ENCODE measurements around the gene KCNMB2.

KCNMB2 gene

GRCh38 chr3:178583963-178584575, 47.8 kb downstream of the KCNMB2 start:
- no peak for DNase-seq

GRCh38 chr3:178584722-178585380, 48.6 kb downstream of the KCNMB2 start:
- no peak for DNase-seq

- DNase-seq, result no peak
These were observed 49.2 kb downstream of the KCNMB2 start for GRCh38 chr3:178585454-178585853.

- no peak for DNase-seq
These were observed 49.8 kb downstream of the KCNMB2 start for GRCh38 chr3:178586076-178586475.

GRCh38 chr3:178588628-178589027, 52.4 kb downstream of the KCNMB2 start:
- no peak for DNase-seq

- DNase-seq, result no peak
These were observed 57.5 kb downstream of the KCNMB2 start for GRCh38 chr3:178593786-178594185.

- DNase-seq, result no peak
These were observed 61.1 kb downstream of the KCNMB2 start for GRCh38 chr3:178597371-178597770.

- no peak for DNase-seq
These were observed 66.6 kb downstream of the KCNMB2 start for GRCh38 chr3:178602856-178603255.

GRCh38 chr3:178603735-178604134, 67.5 kb downstream of the KCNMB2 start:
- no peak for DNase-seq

GRCh38 chr3:178618197-178618596, 82.0 kb downstream of the KCNMB2 start:
- DNase-seq, result no peak

- no peak for DNase-seq
These were observed 82.7 kb downstream of the KCNMB2 start for GRCh38 chr3:178618896-178619295.

- no peak for DNase-seq
These were observed 87.5 kb downstream of the KCNMB2 start for GRCh38 chr3:178623666-178624255.

- DNase-seq, result no peak
These were observed 88.0 kb downstream of the KCNMB2 start for GRCh38 chr3:178624276-178624675.

- DNase-seq, result no peak
These were observed 88.9 kb downstream of the KCNMB2 start for GRCh38 chr3:178625053-178625600.

- DNase-seq, result no peak
These were observed 91.8 kb downstream of the KCNMB2 start for GRCh38 chr3:178628037-178628436.

- DNase-seq, result no peak
These were observed 93.4 kb downstream of the KCNMB2 start for GRCh38 chr3:178629430-178630178.

- no peak for DNase-seq
These were observed 95.7 kb downstream of the KCNMB2 start for GRCh38 chr3:178631950-178632349.

GRCh38 chr3:178634975-178635374, 98.7 kb downstream of the KCNMB2 start:
- no peak for DNase-seq

- no peak for DNase-seq
These were observed 101.6 kb downstream of the KCNMB2 start for GRCh38 chr3:178637802-178638201.

- no peak for DNase-seq
These were observed 109.3 kb downstream of the KCNMB2 start for GRCh38 chr3:178645503-178645902.

GRCh38 chr3:178646186-178646862, 110.1 kb downstream of the KCNMB2 start:
- no peak for DNase-seq

GRCh38 chr3:178655488-178655887, 119.3 kb downstream of the KCNMB2 start:
- no peak for DNase-seq

All from CD4-positive, alpha-beta T cell treated with Interferon gamma for 1 hour (primary cell).